DND-41 (cell line): ENCODE results near the gene EMC10.

Source experiments
- ATAC-seq: fragments of 200-7000 bp; cut with Tn5 transposase; 3 replicates; pipeline ENCODE4 v1.9.1; 2021; ENCODE audit warnings: low read depth; ENCODE audit not compliant: insufficient read depth
- DNase-seq: peaks from one replicate; pipeline ENCODE4 v3.0.0-alpha.2; 2020
- H2AFZ ChIP-seq: 2 replicates; pipeline ENCODE4 v1.6.0; 2012; ENCODE audit warnings: low read depth, low read length
- H3K27ac ChIP-seq: 2 replicates; pipeline ENCODE4 v1.5.1; 2012; ENCODE audit warnings: low read length, inconsistent platforms
- H3K27me3 ChIP-seq: fragments of 200-600 bp; sonication (generic); 2 replicates; pipeline ENCODE4 v1.6.0; 2012; ENCODE audit warnings: low read length, mild to moderate bottlenecking, inconsistent platforms; ENCODE audit not compliant: insufficient read depth, poor library complexity
- H3K36me3 ChIP-seq: 2 replicates; pipeline ENCODE4 v1.5.1; 2012; ENCODE audit warnings: low read length, inconsistent platforms; ENCODE audit not compliant: insufficient read depth
- H3K4me1 ChIP-seq: 2 replicates; pipeline ENCODE4 v1.5.1; 2012; ENCODE audit warnings: mild to moderate bottlenecking, low read length; ENCODE audit not compliant: insufficient read depth
- H3K4me2 ChIP-seq: 2 replicates; pipeline ENCODE4 v1.6.0; 2012; ENCODE audit warnings: mild to moderate bottlenecking, moderate library complexity, low read length, inconsistent platforms; ENCODE audit not compliant: insufficient read depth
- H3K4me3 ChIP-seq, 2 experiments: fragments of 200-600 bp in 1 of 2; shearing (Covaris generic) in 1 of 2; 2 replicates each; pipeline ENCODE4 v1.5.1; 2012 to 2016; ENCODE audit warnings: inconsistent platforms in 2 of 2, low read length in 2 of 2, mild to moderate bottlenecking in 2 of 2, low read depth in 1 of 2, moderate library complexity in 1 of 2
- H3K79me2 ChIP-seq: 2 replicates; pipeline ENCODE4 v1.6.0; 2012; ENCODE audit warnings: low read length, inconsistent platforms; ENCODE audit not compliant: insufficient read depth
- H3K9ac ChIP-seq: 2 replicates; pipeline ENCODE4 v1.6.0; 2012; ENCODE audit warnings: low read depth, mild to moderate bottlenecking, inconsistent platforms, low read length, moderate library complexity
- H3K9me3 ChIP-seq: 2 replicates; pipeline ENCODE4 v1.5.1; 2012; ENCODE audit warnings: low read length, moderate library complexity, mild to moderate bottlenecking, inconsistent platforms; ENCODE audit not compliant: insufficient read depth, severe bottlenecking
- H4K20me1 ChIP-seq: 2 replicates; pipeline ENCODE4 v1.6.0; 2012; ENCODE audit warnings: low read length; ENCODE audit not compliant: insufficient read depth
- EZH2 ChIP-seq: IDR thresholded peaks from 3 replicates; pipeline ENCODE4 v1.6.1; 2012; ENCODE audit warnings: borderline replicate concordance, low read depth, mild to moderate bottlenecking, moderate library complexity, low read length, inconsistent platforms; ENCODE audit not compliant: severe bottlenecking
- TF ChIP-seq, protein P1 (sequence below): IDR thresholded peaks from 2 replicates; pipeline ENCODE4 v1.5.1; 2012; ENCODE audit warnings: borderline replicate concordance, low read length, moderate library complexity, mild to moderate bottlenecking; ENCODE audit not compliant: poor library complexity, severe bottlenecking; ENCODE audit errors: extremely low read depth

Gene EMC10

DNA sequence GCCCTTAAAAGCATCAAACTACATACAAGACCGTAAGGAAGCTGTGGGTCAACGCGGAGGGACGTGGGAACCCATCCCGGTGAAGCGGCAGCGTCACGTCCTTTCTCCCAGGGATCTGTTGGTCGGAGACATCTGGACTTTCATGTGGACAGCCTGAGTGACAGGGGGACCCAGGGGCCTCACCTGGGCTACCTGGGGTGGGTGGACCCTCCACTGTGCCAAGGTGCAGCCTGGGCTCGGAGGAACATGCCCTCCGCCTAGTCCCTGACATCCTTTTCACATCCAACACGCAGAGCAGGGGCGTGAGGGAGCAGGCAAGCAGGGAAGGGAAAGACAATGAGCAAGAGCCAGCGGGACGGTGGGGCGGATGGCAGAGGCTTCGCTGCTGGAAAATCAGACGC is 14.1 kb downstream of the EMC10 start:
- Histone ChIP-seq H4K20me1 (no peaks in the 10 kb centered on the region), H2AFZ (no peak overlapping the region), H3K27ac (no peak overlapping the region), H3K36me3 (no peaks in the 10 kb centered on the region), H3K27me3 (peaks cover 11% of the 10 kb centered on the region), H3K9ac (no peak overlapping the region), H3K4me2 (no peak overlapping the region), H3K4me3 (no peak overlapping the region), H3K9me3 (no peaks in the 10 kb centered on the region), H3K4me1 (no peaks in the 10 kb centered on the region), H3K79me2 (no peaks in the 10 kb centered on the region)
- TF ChIP-seq EZH2, result no peak
- DNase-seq (no peak), ATAC-seq (no peak)

DNA sequence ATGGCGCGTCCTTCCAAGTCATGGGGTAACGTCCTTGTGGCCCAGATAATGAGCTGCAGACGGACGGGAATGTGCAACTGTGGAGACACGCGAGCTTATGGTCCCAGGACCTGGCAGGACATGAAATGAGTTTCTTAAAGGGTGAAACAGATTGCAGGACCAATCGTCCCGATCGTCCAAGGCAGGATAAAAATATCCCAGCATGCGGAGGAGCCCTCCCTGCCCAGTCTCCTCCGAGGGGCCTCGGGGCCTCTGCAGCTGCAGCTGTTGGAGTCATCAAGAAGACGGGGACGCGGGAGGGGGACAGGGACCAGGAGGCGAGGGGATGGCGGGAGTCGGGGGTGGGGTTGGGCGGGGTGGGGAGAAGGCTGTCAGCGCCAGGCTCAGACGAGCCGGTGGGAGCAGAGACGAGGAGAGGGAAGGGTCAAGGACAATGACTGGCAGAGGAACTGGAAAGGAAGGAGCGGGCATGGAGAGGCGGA is 14.7 kb downstream of the EMC10 start:
- DNase-seq (no peak), ATAC-seq (no peak)
- H4K20me1 ChIP-seq, result no peaks in the 10 kb centered on the region; the same call in 1 of the 2 replicates
- H3K27ac ChIP-seq, result no peak overlapping the region
- no peak overlapping the region for H3K9ac ChIP-seq
- no peak for TF ChIP-seq EZH2
- TF ChIP-seq, protein P1, sequence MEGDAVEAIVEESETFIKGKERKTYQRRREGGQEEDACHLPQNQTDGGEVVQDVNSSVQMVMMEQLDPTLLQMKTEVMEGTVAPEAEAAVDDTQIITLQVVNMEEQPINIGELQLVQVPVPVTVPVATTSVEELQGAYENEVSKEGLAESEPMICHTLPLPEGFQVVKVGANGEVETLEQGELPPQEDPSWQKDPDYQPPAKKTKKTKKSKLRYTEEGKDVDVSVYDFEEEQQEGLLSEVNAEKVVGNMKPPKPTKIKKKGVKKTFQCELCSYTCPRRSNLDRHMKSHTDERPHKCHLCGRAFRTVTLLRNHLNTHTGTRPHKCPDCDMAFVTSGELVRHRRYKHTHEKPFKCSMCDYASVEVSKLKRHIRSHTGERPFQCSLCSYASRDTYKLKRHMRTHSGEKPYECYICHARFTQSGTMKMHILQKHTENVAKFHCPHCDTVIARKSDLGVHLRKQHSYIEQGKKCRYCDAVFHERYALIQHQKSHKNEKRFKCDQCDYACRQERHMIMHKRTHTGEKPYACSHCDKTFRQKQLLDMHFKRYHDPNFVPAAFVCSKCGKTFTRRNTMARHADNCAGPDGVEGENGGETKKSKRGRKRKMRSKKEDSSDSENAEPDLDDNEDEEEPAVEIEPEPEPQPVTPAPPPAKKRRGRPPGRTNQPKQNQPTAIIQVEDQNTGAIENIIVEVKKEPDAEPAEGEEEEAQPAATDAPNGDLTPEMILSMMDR, result no peak
- peaks cover 11% of the 10 kb centered on the region for H3K27me3 ChIP-seq
- H3K9me3 ChIP-seq, result no peaks in the 10 kb centered on the region
- no peak overlapping the region for H2AFZ ChIP-seq
- no peak overlapping the region for H3K4me2 ChIP-seq
- no peaks in the 10 kb centered on the region for H3K79me2 ChIP-seq
- no peak overlapping the region for H3K4me3 ChIP-seq
- no peaks in the 10 kb centered on the region for H3K4me1 ChIP-seq
- no peaks in the 10 kb centered on the region for H3K36me3 ChIP-seq

- no peaks in the 10 kb centered on the region for H3K9me3 ChIP-seq
- H3K27me3 ChIP-seq, result peaks cover 11% of the 10 kb centered on the region
- no peak overlapping the region for H3K9ac ChIP-seq
- no peak for TF ChIP-seq EZH2
- TF ChIP-seq, protein P1, result no peak
- H3K4me2 ChIP-seq, result no peak overlapping the region
- H2AFZ ChIP-seq, result no peak overlapping the region
- peak; percentile 76 for ATAC-seq
- H3K36me3 ChIP-seq, result no peaks in the 10 kb centered on the region
- H4K20me1 ChIP-seq, result no peaks in the 10 kb centered on the region; the same call in 1 of the 2 replicates
- peak; percentile 22 for DNase-seq
- no peak overlapping the region for H3K4me3 ChIP-seq
- H3K4me1 ChIP-seq, result no peaks in the 10 kb centered on the region
- H3K27ac ChIP-seq, result no peak overlapping the region
- no peaks in the 10 kb centered on the region for H3K79me2 ChIP-seq
Measured at GRCh38 chr19:50492303-50493052, 16.2 kb downstream of the EMC10 start.

GRCh38 chr19:50493171-50493570 is 16.9 kb downstream of the EMC10 start:
- H4K20me1 ChIP-seq, result no peaks in the 10 kb centered on the region; the same call in 1 of the 2 replicates
- H2AFZ ChIP-seq, result no peak overlapping the region
- peaks cover 11% of the 10 kb centered on the region for H3K27me3 ChIP-seq
- H3K4me3 ChIP-seq, result no peak overlapping the region
- no peak overlapping the region for H3K27ac ChIP-seq
- no peaks in the 10 kb centered on the region for H3K4me1 ChIP-seq
- H3K4me2 ChIP-seq, result no peak overlapping the region
- ATAC-seq (no peak), DNase-seq (no peak)
- no peaks in the 10 kb centered on the region for H3K79me2 ChIP-seq
- no peaks in the 10 kb centered on the region for H3K36me3 ChIP-seq
- no peak for TF ChIP-seq EZH2
- TF ChIP-seq, protein P1, result no peak
- H3K9me3 ChIP-seq, result no peaks in the 10 kb centered on the region
- H3K9ac ChIP-seq, result no peak overlapping the region
